Measurements from ENCODE around the gene COMP.
"Not testable (repeated sequence)": the region's sequence is repeated elsewhere in the genome, so short reads cannot be mapped to it uniquely, and the experiment has no call there.

COMP gene

DNA sequence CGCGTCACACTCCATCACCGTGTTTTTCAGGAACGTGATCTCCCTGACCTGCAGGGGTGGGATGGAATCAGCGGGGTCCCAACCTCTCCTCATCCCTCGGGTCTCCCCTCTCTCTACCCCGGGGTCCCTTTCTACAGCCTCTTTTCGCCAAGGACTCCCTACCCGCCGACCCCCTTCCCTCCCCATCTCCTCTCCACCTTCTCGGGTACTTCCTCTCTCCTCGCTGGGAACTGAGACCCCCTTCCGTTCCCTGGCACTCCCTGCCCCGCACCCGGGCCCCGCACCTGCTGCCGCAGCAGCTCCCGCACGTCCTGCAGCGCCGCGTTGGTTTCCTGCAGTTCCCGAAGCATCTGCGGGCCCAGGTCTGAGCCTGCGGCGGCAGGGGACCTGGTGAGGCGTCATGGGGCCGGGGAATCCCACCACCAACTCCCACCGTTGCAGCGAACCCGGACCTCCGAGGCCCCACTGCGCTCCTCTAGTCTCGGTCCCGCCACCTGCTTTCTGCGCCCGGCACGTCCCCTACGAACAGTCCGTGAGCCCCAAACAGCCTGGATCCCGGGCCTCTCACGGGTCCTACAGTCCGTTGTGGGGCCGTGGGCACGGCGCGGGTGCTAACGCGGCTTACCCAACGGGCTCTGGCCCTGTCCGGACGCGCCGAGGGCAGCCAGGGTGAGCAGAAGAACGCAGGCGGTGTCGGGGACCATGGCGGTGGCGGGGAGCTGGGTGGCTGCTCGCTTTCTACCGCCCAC lies at the start of gene COMP:
Gene COMP (minus strand): TSS at position 740 of the 749 bp plus-strand sequence. CDS start 36 bp downstream, at position 704.
- DNase-seq, result no peak

DNA sequence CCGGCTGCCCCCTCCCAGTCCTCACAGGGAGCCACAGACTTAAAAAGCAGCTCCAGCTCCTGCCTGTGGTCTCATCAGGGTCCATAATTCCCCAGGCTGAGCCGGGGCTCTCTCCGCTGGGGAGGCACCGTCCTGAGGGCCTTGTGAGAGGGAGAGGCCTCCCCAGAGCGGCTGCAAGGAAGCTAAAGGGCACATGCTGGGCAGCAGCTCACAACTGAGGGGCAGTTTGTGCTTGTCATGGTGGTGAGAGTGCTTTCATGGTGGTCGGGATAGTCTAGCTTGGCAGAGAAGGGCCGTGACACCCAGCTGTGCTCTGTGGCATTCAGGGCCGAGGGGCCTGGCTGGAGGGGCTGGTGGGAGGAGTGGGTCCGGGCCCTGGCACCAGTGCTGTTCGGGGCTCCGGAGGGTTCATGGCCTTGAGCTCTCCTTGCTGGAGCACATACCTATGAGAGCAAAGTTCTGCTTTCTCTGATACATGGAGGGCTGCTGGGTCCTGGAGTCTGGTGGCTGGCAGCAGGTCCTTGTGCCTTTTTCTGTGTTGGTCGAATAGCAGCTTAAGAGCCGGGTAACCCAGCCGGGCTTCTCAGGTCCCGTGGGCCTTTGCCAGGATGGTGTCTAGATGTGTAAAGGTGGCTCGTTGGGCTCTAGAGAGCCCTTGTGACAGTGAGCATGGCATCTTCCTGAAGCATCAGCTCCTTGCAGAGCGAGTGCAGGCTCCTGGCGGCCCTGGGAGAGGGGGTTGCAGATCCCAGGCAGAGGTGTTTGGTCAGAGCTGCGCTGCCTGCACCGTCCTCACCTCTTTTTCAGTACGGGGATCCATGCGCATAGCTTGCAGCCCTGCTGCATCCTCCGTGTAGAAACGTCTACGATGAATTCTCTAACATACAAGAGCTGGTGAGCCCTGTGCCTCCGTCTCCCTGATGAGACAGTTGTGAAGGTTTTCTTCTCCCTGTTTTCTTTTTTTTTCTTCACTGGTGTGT lies 49.5 kb upstream of the COMP start:
- DNase-seq, result no peak

DNA sequence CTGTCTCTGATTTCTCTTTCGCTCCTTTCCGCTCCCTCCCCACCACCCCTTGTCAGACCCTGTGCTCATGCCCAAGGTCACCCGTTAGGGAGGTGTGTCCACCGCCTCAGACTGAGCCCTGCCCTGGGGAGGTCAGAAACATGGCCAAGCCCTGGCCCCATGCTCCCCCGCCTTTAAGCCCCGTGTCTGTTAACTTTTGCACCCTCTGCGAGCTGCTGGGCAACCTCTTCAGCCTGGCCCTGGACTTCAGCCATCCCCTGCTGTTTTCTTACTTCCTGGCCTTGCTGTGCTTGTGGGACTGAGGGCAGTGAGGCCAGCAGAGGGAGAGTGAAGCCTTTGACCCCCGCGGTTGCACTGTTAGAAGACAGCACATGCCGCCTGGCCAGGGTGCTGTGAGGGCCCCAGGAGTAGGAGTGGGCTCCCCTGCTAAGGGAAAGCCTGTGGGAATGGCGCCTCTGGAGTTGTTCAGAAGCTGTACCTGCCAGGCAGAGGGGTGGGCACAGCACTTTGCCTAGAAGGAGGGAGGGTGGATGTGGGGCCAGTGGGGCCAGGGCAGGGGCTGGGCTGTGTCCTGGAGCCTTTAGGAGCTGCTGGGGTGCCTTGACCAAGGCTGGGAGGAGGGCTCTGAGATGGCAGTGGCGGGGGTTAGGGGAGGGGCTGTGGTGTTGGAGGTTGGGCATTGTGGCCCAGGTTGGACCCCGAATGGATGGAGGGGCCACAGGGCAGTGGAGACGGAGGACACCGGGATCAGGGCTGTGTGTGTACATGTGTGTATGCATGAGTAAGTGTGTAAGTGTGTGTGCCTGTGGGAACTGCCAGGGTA lies 48.6 kb upstream of the COMP start:
- DNase-seq, result no peak

DNA sequence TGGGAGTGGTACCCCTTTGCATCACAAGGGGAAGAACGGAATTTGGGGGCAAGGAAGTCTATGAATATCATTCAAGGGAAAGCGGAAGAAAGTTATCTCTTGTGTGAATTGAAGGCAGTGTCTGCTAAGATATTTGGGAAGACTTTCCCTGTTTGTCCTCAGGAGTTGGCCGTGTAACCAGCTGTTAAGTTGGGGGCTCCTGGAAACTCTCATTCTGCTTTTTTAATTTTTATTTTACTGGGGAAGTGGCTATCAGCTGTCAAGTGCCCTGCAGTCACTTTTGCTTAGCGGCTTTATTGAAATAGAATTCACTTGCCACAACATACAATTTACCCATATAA lies 43.5 kb upstream of the COMP start:
- no peak for DNase-seq

DNA sequence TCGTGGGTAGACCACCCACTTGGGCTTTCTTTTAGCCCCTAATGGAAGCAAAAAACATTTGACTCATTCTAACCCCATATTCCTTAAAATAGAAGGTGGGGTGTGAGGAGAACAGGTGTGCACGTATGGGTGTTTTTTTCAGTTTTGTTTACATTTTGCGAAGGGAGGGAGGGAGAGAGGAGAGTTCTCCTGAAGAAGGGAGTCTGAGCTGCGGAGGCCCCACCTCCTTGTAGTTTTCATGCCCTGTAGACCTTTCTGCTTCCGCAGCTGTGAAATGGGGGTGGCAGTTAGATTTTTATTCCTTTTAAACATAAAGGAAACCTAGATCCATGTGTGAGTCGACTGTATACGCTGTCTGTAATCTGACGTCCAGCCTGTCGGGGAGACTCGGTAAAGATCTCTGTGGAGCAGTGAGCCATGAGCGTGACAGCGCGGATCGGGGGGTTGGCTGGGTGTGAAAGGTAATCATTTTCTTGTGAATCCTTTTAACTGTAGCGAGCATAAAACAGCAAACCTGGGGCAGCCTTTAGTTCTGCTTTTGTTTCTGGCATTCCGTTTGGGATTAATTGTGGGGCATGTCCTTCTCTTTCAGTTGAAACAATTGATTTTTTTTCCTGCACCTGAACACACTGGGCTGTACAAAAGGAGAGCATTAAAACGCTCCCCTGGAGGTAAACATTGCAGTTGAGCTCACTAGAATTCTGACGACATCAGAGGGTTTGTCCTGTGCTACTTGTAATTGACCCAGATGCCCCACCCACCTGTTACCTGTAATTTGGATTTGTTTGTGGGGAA lies 42.9 kb upstream of the COMP start:
- no peak for DNase-seq

DNA sequence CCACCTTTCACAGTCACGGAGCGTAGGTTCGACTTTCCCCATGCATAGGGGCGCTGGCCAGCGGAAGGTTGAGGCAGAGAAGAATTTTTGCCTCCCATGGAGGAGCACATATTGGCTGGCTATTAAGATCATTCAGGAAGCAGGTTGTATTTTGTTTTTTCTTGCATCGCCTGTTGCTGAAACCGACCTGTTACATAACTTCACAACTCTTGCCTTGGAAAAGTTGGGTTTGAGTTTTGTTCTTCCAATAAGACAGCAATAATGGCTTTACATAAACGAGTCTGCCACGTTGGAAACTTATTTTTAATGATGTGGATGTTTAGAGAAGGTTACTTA lies 42.0 kb upstream of the COMP start:
- DNase-seq, result no peak

DNA sequence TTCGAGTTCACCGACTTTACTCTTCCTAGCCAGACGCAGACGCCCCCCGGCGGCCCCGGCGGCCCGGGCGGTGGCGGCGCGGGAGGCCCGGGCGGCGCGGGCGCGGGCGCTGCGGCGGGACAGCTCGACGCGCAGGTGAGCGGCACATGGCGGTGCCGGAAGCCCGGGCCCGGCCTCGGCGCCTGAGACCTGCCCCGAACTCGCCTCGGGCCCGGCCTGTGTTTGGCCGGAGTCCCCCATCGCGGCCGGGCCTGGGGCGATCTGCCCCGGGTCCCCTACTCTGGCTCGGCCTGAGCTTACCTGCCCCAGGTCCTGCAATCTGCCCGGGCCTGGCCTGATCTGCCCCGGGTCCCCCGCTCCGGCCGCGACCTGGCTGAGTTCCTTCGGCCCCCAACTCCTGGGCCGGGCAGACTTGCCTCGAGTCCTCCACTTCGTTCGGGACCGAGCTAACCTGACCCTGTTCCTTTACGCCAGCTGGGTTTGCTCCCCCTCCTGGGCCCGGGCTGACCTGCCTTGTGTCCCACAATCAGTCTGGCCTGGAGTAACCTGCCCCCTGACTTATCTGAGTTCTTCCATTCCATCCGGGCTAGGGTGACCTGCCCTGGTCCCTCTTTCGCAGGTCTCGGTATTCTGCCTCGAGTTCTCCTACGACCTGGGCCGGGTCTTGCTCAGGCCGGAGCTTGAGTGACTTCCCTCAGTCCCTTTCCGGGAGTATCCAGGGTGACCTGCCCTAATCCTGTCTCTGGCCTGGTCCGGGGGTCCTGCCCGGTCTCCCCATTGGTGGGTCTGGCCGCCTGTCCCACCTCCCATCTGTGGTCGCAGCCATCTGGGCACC lies 41.4 kb upstream of the COMP start:
- no peak for DNase-seq

DNA sequence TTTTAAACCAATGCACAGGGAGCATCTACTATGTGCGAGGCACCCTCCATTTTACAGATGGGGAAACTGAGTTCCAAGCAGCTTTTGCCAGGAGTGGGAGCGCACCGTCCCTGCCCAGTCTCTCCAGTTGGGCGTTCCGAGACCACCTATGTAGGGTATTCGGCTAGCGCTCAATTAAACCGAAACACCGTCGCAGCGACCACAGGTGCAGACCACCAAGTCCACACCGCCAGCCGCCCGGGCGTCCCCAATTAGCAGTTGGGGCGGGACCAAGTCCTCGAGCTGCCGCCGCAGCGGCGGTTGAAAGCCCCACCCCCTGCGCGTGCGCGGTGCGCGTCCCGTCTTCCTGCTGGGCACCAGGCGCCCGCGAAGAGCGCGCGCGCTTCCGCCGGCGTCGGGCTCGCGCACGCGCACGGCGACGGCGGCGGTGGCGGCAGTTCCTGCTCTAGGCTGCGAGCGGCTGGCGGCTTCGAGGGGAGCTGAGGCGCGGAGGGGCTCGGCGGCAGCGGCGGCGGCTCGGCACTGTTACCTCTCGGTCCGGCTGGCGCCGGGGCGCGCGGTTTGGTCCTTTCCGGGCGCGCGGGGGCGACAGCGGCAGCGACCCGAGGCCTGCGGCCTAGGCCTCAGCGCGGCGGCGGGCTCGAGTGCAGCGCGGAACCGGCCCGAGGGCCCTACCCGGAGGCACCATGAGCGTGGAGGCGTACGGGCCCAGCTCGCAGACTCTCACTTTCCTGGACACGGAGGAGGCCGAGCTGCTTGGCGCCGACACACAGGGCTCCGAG lies 40.6 kb upstream of the COMP start, which contains the start of gene UPF1:
Gene UPF1 (plus strand): TSS at position 436 of the 782 bp plus-strand sequence. CDS start 251 bp downstream, at position 687.
- peak; percentile 85 for DNase-seq

DNA sequence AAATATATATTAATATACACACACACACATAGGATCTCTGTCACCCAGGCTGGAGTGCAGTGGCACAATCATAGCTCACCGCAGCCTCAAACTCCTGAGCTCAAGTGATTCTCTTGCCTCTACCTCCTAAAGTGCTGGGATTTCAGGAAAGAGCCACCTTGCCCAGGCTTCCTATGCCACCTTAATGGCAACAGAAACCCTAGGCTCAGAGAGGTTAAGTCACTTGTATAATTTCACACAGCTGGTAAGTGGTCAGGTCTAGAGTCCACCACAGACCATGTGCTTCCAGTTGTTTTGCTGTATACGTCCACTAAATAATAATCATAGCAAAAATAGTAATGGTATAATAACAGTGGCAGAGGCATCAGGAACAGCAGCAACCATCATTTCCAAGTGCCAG lies 39.4 kb upstream of the COMP start:
- no peak for DNase-seq

DNA sequence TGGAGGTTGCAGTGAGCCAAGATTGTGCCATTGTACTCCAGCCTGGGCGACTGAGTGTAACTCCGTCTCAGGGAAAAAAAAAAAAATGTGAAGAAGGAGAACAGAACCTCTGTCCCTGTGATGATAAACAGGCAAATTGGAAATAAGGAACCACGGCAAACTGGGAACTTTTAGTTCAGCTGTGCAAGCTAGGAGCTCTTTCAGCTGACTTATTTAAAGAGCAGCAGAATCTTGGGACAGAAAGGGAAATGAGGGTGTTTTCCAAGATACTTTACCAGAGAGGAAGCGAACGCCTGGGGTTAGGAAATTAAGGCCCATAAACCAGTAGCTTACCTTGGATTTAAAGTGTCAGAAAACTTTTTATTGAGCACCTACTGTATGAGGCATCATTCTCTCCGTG lies 37.7 kb upstream of the COMP start:
- DNase-seq, result no peak

DNA sequence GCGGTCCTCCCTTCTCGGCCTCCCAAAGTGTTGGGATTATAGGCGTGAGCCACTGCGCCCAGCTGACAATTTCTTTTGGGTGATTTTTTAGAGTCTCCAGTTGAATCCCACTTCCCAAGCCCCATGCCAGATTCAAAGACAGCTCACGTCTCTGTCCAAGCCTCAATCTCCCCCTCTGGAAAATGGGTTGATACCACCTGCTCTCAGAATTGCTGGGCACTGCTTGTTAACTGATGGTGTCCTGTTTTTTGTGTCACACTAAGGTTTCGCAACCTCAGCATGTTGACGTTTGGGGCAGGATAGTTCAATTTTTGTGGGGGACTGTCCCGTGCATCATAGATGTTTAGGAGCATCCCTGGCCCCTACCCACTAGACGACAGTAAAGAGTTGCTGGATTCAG lies 26.5 kb upstream of the COMP start:
- no peak for DNase-seq

DNA sequence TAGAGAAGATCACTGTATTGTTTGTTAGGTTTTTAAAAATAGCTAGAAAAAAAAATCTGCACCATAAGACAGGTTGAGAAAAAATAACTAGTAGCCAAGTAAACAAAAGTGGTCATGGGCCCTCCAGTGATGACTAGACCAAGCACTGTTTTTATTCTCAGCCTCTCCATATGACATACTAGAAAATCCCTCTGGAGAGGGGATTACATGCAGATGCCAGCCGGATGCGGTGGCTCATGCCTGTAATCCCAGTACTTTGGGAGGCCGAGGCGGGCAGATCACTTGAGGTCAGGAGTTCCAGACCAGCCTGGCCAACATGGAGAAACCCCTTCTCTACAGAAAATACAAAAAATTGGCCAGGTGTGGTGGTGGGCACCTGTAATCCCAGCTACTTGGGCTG lies 25.5 kb upstream of the COMP start:
- DNase-seq, result not testable (repeated sequence)

DNA sequence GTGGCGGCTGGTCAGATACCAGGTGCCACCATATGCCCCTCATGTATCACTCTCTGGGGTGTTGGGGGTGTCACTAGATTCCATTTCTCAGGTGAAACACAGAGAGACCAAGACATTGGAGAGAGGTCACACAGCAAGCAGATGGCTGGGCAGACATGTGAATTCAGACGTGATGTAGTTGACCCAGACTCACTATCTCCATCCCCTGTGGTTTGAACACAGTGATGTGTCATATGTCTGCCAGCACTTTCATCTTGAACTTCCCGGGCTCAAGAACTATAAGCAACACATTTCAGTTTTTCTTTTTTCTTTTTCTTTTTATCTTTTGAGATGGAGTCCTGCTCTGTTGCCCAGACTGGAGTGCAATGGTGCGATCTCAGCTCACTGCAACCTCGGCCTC lies 24.6 kb upstream of the COMP start:
- DNase-seq, result no peak

DNA sequence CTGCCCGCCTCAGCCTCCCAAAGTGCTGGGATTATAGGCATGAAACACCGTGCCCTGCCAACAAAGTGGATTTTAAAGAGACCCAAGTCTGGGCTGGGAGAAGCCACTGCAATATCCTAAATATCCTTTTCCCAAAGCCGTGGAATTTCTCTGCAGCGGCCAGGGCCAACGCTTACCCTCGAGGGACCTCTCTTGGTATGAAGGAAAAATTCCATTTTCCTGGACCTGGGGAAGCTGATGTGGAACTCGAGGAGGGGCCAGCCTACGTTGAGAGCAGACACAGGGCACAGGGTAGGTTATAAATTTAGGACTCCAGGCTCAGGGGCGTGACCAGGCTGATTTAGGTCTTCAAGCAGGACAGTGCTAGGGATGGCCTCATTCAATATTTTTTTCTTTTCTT lies 23.0 kb upstream of the COMP start:
- DNase-seq, result no peak

DNA sequence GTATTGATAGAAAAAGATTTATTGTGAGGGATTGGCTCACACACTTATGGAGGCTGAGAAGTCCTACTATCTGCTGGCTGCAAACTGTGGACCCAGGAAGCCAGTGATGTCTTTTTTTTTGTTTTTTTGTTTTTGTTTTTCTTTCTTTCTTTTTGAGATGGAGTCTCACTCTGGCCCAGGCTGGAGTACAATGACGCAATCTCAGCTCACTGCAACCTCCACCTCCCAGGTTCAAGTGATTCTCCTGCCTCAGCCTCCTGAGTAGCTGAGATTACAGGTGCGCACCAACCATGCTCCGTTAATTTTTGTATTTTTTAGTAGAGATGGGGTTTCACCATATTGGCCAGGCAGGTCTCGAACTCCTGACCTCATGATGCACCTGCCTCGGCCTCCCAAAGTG lies 20.5 kb upstream of the COMP start:
- not testable (repeated sequence) for DNase-seq

DNA sequence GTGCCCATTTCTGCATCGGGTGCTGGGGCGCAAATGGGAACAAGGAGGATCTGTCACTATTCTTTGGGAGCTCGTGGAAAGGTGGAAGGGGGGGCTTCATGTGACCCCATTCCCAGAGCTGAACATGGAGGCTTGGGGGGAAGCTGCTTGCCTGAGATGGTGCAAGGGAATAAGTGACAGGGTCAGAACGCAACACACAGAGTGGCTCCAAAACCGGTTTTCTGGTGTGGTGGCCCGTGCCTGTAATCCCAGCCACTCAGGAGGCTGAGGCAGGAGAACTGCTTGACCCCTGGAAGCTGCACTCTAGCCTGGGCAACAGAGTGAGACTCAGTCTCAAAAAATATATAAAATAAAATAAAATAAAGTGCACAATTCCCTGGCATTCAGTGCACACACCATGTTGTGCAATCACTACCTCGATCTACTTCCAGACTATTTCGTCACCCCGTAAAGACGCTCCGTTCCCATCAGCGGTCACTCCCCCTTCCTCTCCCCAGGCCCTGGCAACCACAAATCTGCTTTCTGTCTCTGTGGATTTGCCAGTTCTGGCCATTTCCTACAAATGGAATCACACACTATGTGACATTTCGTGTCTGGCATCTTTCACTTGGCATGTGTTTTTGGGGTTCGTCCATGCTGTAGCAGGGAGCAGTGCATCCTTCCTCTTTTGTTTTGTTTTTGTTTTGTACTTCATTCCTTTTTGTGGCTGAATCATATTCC lies 18.2 kb upstream of the COMP start:
- peak; percentile 54 for DNase-seq

DNA sequence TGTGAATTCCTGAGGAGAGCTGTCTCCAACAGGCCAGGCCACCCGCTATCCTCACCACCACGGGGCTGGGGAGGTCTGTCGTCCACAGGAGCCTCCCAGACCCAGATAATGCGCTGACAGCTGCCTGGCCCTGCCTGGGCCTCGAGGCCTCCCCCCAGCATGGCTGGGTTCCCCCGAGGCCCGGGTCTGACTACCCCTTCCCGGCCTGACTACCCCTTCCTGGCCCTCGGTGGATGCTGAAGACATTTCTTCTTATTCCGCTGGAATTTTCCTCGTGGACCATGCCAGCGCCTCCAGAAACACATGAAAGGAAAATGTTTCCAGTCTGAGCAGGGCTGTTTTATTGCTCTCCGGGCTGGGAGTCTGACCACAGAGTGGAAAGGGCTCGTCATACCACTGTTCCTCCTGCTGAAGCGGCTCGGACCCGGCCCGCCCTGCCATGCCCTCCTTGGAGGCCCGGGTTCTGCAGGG lies 16.8 kb upstream of the COMP start:
- DNase-seq, result no peak

DNA sequence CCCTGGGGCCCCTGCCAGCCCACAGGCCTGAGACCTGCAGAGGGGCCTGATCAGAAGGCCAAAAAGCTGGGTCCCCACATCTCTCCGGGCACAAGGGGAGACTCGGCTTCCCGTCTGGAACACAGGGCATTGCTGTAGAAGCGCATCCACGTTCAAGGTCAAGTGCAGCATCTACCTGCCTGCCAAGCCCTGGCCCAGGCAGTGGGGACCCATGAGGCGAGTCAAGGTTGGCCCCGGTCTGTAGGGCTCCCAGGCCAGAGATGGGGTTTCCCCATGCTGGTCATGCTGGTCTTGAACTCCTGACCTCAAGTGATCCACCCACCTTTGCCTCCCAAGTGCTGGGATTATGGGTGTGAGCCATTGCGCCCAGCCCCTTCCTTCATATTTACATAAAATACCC lies 13.5 kb upstream of the COMP start:
- no peak for DNase-seq

DNA sequence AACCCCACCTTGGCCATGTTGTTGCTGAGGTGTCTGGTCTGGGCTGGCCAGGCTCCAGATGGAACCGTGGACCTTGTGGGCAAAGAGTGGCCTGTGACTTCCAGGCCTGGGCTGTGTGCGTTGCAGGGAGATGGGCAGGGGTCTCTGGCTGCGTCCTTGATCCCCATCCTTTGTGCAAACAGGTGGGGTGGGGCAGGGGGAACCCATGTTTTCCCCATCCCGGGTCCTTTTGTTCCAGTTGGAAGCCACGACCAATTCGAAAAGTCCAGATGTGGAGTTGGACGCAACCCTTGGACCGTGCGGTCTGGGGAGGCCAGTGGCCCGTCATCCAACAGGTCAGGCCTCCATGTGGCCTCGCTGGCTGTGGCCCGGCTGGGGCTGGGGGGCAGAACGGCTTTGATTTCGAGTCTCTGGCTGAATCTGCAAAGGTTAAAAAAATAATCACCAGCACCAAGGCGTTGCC lies 13.1 kb upstream of the COMP start:
- DNase-seq, result no peak
